T-helper 1 cell treated with Interleukin-12 subunit alpha and Interleukin-12 subunit beta and Interleukin-4 antibody, amounts not matched to agents 30 ng/mL and 1 ng/mL, for 36 hours (primary cell): ENCODE results near the gene SPATA2. TPM values are rescaled to one million over a fixed set of nuclear protein-coding genes. Genes with fewer than 3 reads are reported as not detected.

Experiments used
- intact Hi-C: fragments of 100-400 bp; cut with micrococcal nuclease; formaldehyde crosslinking; loops from one replicate; pipeline ENCODE4 v1.15.1; 2024
- total RNA-seq: library from RNA; stranded (reverse); gene quantifications from 2 replicates; pipeline ENCODE4 v1.2.3, GENCODE V29; 2022

The SPATA2 gene
- total RNA-seq, 1 donor from 2014 or later = 11.0 TPM

DNA sequence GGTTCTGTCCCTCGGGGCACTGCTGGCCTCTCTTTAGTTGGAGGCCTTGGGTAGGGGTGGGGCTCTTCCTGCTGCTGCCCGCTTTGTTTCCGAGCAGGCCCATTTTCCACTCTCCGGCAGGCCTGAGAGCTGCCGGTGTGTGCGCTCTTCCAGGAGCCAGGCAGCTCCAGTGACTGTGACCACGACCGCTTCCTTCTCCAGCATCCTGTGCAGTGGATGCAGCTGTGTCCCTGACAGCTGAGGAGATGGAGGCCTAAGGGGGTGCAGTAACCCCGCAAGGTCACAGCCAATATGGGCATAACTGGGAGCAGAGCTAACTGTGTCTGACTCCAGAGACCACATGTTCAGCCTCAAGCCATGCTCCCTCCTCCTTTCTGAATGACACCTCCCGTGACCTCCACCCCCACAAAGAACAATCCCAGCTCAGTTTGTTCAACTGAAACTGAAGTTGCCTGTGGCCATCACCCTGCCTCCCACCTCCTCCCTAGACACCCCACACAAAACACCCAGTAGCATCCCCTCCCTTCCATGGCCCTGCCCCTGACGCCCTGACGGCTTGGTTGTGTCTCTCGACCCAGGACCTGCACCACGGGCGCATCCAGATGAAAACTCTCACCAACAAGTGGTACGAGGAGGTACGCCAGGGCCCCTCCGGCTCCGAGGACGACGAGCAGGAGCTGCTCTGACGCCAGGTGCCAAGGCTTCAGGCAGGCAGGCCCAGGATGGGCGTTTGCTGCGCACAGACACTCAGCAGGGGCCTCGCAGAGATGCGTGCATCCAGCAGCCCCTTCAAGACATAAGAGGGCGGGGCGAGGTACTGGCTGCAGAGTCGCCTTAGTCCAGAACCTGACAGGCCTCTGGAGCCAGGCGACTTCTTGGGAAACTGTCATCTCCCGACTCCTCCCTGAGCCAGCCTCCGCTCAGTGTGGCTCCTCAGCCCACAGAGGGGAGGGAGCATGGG lies 27.8 kb downstream of the SPATA2 start:
- intact Hi-C loops = loop anchor here (1.0 to 2.0 kb wide), 3 partner anchors 41 to 276 kb away; no protein-coding TSS in a partner anchor

DNA sequence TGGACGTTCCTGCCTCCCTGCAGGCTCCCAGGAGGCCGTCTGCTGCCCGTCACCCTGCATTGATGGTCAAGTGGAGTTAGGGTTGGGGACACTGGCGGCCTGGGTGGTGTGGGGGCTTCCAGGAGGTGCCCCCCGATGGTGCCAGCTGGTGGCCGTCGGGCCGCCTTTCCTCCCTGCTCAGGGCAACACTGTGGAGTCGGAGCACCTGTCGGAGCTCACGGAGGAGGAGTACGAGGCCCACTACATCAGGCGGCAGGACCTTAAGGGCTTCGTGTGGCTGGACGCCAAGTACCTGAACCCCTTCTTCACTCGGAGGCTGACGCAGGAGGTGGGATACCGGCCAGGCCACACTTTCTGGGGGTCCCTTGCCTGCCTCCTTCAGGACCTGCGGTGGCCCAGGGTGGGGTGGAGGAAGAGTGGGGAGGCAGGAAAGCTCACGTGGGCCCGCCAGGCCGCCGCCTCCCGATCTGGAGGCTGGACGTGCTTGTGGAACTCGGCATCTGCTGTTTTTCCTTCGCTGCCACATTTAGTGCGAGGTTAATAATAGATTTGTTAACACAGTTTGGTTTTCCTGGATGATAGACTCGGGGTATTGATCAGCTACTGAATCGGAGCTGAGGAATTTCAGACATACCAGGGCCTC lies 28.6 kb downstream of the SPATA2 start:
- intact Hi-C loops = no loop called here

DNA sequence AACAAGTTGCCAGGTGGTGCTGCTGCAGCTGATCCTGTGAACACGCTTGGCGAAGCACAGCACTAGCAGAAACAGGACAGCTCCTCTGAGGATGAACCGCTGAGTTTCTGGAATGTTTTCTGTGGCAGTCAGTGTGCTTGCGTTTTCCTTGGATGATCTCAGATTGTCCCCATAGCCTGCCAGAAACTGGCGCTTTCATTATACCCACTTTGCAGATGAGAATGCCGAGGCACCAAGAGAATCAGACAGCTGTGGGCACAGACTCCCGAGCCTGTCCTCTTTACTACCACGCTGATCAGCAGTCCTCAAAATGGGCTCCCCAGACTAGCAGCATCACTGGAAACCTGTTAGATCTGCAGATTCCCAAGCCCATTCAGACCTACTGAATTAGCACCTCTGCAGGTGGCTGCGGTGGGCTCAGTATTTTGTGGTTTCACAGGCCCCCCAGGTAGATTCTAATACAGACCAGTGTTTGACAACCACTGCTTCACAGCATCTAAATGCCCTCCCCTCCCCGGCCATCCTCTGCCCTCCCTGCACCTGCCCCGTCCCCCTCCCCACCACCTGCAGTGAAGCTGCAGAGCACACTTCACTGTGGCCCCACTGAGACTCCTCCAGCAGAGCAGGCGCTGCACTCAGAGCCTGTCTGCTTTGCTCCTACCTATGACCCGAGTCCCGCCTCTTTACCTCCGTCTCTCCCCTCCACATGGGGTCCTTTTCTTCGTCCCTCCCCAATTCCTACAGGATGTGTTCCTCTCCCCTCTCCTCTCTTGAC lies 29.6 kb downstream of the SPATA2 start:
- intact Hi-C loops = no loop called here

DNA sequence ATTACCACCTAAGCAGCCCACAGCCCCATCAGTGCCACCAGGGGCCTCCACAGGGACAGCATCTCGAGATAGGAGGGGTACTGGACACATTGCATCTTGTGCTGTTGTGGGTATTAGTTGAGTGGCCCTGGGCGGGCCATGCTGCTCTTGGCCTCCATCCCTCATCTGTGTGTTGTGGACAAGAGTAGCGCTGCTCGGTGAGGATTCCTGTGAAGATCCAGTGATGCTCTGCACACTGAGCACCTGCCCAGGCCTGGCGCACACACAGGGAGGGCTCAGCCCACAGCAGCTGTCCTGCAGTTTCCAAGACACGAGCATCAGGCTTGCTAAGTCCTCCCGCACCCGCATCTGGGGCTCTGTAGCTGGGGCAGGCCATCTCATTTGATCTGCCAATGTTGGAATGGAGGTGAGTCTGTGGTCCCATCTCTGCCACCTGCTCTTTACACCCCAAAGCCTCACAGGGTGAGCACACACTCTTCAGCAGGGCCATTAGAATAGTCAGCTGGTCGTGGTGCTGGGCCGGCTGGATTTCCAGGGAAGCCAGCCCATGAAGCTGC lies 32.0 kb downstream of the SPATA2 start:
- intact Hi-C loops = no loop called here

DNA sequence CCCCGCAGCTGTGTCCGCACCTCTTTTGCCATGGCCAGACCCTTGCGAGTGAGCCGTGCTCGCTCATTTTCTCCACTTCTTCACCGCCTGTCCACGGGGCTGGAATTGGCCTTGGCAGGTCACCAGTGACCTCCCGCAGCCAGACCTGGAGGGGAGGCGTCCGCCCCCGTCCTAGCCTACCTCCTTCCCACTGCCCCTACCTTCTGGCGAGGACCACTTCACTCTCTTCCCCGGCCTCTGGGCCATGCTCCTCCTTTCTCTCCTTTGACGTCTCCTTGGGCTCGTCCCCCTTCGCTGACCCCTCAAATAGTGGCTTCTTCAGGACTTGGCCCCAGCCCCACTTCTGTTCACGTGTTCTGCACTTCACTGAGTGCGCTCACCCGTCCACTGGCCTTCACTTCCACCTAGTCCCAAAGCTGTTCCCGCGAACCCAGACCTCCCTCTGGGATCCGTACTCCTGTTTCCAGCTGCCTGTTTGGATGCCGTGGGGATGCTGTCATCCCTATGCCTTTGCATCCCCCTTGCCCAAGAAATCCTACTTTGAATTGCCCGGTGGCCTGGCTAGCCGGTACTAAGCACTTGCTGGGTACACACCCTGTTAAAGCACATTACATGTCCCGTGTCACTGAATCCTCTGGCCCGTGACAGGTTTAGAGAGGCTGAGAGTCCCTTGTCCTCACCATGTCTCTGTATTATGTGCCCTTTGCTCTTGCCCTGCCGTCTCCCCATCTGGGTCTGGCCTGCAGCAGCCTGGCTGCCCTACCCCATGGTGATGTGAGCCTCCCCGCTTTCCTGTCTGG lies 33.0 kb downstream of the SPATA2 start:
- intact Hi-C loops = no loop called here

DNA sequence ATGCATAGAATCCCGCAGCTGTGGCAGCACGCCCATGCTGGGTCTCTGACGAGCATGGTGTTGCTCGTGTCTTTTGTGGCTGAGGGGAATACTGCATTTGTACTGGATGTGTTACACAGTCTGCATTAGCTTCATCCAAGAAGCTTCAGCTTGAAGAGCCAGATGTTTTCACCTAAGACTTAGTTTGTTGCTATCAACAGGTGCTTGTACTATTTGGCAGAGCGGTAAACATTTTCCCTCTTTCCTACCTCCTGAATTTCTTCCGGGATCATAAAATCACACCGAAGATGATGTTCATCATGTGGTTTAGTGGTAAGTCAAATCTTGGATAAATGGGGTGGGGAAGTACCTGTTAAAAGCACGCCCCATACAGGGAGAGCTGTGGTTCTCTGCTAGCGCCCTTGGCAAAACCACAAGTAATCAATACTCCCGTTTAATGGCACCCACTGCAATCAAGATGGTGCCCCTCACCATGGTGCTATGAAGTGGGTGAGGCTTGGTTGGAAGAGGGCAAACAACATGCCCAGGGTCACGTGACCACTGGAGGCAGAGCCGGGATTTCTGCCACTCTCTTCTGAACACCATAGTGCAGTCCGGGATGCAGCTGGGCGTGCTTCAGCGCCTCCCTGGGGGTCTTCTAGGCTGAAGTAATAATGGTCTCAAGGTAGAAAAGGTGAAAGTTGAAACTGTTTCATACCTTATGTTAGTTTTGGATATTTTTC lies 34.4 kb downstream of the SPATA2 start:
- intact Hi-C loops = no loop called here

DNA sequence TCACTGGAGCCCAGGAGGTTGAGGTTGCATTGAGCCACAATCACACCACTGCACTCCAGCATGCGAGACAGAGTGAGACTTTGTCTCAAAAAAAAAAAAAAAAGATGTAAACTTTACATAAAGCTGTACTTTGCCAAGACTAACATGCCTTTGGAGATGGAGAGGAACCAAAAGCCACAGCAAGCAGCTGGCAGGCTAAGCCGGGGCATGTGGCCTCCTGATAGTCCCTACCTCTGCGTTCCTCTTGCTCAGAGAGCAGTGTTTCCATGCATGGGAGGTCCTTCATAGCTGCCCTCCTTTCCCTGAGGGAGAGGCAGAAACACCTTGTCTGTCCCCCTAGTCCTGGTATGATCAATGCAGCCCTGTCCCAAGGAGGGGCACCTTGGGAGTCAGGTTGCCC lies 35.2 kb downstream of the SPATA2 start:
- intact Hi-C loops = no loop called here

DNA sequence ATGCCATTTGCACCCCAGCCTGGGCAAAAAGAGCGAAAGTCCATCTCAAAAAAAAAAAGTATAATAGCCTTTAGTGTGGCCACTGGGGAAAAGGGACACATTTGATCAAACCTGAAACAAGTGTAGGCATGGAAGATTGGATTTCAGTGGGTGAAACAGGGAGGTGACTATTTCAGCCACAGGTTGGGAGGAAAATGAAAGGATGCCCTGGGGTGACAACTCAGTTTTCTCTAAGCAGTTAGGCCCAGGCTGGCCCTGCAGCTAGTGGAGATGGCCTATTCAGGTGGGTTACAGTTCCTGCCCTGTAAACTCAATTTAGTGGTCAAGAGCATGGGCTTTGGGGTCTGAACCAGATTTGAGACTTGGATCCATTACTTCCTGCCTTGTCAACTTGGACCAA lies 36.4 kb downstream of the SPATA2 start:
- intact Hi-C loops = no loop called here

DNA sequence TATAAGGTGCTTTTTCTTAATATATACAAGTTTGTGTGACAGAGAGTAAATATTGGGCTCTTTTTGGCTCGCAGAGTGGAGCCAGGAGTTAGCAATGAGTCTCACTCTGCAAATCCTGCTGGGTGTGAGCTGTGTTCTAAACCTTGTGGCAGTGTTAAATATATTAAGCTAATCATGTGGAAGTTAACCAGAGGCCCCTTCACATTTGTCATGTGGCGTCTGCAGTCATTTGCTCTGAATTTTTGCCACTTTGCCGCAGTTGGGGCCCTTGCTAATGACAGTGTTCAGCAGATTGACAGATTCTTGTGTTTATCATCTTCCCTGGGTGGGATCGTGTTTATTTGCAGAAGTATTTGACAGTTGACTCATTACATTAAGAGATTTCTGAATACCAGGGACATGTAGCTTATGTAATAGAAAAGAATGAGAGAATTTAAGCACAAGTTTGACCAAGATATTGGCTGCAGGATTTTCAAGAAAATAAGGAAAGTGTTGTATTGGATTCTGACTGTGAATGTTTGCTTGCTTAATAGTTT lies 37.9 kb downstream of the SPATA2 start:
- intact Hi-C loops = no loop called here

DNA sequence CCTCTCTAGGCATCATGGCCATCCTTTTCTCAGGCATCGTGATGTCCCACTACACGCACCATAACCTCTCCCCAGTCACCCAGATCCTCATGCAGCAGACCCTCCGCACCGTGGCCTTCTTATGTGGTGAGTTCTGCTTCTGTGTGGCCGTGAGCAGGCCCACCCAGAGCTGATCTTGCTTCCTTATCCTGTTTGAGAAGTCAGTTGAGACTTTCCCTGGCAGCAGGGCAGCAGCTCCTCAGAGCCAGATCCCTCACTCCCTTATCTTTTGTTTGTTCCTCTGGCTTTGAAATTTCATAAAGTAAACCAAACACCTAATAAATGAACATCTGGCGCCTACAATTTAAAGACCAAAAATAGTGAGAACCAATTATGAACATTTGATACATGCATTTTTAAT lies 40.6 kb downstream of the SPATA2 start:
- intact Hi-C loops = no loop called here

DNA sequence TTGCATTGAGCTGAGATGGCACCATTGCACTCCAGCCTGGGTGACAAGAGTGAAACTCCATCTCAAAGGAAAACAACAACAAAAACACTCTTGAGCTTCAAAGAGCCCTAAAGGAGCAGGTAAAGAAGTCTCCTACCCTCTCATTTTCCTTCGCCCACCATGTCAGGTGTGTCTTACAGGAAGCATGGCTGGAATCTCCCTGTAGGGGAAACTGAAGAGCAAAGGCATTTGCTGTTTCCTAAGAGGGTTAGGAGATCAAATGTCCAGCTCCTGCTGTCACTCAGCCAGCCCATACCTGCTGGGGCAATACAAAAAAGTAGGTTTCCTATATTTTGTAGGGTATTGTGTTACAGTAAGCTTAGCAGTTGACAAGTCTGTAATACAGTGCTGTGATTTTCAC lies 43.3 kb downstream of the SPATA2 start:
- intact Hi-C loops = no loop called here

DNA sequence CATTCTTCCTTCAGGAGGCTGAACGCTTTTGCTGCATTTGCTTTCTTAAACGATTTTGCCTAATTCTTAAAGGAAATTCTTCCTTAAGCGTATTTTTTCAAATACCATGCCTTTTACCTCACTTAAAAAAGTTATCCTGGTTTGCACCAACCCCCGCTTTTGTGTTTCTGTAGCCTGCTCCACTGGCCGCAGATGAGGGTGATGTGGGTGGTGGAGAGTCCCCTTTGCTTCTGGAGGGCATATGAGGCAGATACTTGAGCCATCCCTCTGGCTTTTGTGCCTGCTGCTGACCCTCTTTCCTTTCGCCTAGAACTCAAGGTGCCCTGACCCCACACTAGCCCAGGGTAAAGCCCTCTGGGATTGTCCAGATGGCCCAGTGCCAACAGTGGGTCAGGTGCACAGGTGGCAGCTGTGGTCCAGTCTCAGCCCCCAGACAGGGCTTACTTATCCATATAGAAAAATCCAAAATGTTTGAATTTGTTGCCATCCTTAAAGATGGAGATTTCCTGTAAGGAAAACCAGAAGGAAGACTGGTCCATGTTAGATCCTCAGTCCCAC lies 43.9 kb downstream of the SPATA2 start:
- intact Hi-C loops = no loop called here

DNA sequence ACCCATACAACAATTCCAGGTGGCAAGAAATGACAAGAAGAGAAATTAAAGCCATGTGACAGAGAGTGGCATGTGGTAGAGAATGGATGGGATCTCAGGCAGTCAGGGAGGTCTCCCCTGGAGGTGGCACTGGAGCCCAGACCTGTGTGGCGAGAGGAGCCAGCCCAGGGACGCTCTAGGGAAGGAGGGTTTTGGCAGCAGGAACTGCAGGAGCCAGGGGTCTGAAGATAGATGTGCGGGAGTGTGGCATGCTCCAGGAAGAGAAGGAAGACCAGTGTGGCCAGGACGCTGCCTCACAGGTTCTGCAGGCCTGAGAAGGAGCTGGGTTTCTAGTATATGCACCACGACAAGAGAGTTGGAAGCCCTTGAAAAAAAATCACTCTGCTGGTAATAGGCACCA lies 45.1 kb downstream of the SPATA2 start:
- intact Hi-C loops = no loop called here

DNA sequence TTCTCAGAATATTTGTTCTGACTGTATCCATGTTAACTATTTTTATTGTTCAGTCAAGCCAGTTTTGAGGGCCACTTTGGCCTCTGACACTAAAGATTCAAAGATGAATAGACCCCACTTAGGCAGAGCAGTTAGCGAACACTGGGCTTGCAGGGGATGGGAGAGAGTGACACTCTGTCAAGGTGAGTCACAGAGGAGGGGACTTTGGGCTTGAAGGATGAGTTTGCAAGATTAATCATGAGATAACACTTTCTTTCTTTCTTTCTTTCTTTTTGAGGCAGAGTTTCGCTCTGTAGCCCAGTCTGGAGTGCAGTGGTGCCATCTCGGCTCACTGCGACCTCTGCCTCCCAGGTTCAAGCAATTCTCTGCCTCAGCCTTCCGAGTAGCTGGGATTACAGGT lies 46.4 kb downstream of the SPATA2 start:
- intact Hi-C loops = loop anchor here (2.0 kb wide), 1 partner anchor 18 kb away; no protein-coding TSS in a partner anchor

DNA sequence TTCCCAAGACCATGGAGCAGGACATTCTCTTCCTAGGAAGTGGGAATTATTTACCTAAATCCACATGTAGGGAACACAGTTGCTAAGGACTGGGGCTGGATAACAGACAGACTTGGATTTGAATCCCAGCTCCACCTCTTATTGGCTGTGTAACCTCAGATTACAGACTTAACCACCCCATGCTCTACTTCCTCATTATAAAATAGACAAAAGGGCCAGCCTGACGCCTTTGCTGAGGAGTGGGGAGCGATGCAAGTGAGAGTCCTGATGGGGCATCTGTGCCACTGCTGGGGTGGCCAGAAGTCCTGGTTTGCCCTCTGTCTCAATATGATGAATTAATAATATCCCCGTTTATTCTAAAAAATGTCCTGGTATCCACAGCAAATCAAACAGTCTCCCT lies 46.8 kb downstream of the SPATA2 start:
- intact Hi-C loops = loop anchor here (2.0 kb wide), 1 partner anchor 18 kb away; no protein-coding TSS in a partner anchor

DNA sequence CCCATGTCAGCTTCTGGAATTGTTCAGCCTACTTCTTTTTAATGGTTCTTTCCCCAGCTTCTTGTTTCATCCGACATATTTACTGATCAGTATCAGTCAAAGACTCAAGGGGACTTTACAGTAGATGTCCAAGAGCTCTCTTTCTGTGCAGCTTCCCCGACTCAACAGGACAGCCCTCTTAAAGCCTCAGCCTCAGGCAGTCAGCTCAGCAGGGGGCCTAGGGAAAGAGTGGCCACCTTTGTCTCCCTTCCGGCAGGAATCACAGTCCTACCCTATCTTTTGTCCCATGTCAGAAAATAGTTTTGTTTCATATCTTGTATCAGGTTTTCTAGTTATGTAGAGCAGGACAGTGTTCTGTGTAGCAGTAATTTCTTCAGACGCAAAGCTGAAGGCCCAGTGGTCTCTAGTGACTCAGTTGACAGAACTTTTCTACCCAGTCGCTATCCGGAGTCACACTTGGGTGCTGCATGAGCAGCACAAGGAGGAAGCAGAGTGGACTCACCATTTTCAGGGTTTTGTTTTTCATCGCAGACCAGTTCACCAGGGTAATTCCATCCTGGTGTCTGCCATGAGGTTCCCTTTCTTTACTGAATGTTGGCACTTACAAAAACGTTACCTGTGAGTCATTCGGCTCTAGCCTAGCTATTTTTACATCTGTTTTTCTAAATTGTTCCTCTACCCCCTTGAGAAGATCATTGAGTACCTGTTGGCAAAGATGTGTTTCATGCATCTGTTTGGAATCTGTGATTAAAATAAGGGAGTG lies 47.7 kb downstream of the SPATA2 start:
- intact Hi-C loops = loop anchor here (2.0 kb wide), 1 partner anchor 17 kb away; no protein-coding TSS in a partner anchor

DNA sequence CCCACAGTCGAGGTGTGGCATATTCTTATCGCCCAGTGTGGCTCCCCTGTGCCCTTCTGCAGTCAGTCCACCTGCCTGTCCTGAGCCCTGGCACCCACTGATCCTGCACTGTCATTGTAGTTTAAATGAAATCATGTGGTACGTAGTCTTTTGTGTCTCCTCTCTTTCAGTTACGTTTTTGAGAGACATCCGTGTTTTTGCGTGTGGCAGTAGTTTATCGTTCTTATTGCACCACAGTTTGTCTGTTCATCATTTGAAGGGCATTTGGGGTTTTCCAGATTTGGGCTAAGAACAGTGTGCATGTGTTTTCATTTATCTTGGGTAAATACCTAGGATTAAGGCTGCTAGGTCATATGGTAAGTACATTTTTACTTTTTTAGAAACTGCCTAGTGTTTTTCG lies 49.3 kb downstream of the SPATA2 start:
- intact Hi-C loops = no loop called here

DNA sequence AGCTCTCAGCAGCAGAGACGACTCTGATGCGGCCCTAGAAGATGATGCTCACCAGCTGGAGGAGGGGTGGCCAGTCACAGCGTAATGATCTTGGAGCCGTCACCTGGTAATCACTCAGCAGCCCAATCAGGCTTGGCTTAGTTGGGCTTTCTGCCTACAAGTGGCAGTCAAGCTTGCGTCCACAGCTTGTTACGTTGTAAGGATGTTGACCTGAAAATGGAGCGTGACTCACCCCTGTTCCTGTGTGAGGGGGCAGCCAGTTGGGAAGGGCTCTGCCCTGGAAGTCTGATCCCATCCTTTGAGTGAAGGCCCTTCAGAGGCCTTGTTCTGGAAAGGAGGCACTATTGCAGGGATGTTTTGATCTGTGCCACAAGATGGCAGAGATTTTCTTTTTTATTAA lies 49.8 kb downstream of the SPATA2 start:
- intact Hi-C loops = no loop called here

DNA sequence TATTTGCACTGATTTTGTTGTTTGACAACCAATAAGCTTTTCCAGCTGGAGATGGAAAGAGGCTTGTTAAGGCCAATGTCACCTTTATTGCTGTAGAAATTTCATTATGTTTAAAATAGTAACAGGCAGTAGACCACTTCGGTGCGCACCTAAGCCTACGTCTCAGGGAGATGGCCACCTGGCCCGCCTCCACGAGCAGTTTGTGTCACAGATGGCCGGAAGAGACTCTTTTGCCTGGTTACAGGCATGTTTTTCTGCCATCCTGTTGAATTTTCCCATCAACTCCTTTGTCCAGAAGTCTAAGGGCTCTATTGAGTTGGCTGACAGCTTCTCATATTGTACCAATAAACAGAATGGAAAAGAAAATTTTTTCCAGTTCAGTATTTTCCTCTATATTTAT lies 51.7 kb downstream of the SPATA2 start:
- intact Hi-C loops = no loop called here
